ENCODE results near the gene LIPH.
A peak's percentile ranks its signal among the peaks of the same experiment; 100 is the strongest.

The LIPH gene

DNA sequence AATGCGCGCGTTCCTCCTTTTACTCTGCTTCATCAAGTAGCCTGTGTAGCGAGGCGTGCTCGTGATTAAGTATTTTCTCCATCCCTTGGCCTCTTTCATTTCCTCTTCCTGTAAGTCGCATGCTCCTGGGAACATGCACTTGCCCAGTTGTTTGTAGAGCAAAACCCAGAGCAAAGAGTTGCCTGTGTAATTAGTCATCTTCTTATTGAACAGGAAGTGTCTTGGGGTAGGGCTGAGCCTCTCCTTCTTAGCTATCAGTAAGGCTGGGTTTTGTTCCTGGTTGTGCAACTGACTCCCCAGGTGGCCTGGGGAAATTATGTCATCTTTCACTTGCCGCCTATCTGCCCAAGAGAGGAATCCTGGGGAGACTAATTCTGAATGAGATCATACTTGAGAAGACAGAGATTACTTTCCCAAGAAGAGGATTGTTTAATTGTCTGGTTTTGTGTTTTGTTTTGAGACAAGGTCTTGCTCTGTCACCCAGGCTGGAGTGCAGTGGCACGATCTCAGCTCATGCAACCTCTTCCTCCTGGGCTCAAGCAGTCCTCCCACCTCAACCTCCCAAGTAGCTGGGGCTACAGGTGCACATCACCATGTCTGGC lies 14.9 kb downstream of the LIPH start:
- DNase-seq, result peak; percentile 91

- DNase-seq, result no peak
These were observed 17.9 kb downstream of the LIPH start for GRCh38 chr3:185534511-185534910.

GRCh38 chr3:185532901-185533300 lies 19.5 kb downstream of the LIPH start:
- DNase-seq, result no peak

GRCh38 chr3:185530856-185531255 lies 21.5 kb downstream of the LIPH start:
- DNase-seq, result no peak

- DNase-seq, result no peak
These were observed 23.9 kb downstream of the LIPH start for GRCh38 chr3:185528532-185528931.

GRCh38 chr3:185527364-185527763 lies 25.0 kb downstream of the LIPH start:
- no peak for DNase-seq

GRCh38 chr3:185526349-185526951 lies 25.9 kb downstream of the LIPH start:
- no peak for DNase-seq

- no peak for DNase-seq
These were observed 30.8 kb downstream of the LIPH start for GRCh38 chr3:185521349-185522138.

- DNase-seq, result no peak
These were observed 33.4 kb downstream of the LIPH start for GRCh38 chr3:185519021-185519420.

DNA sequence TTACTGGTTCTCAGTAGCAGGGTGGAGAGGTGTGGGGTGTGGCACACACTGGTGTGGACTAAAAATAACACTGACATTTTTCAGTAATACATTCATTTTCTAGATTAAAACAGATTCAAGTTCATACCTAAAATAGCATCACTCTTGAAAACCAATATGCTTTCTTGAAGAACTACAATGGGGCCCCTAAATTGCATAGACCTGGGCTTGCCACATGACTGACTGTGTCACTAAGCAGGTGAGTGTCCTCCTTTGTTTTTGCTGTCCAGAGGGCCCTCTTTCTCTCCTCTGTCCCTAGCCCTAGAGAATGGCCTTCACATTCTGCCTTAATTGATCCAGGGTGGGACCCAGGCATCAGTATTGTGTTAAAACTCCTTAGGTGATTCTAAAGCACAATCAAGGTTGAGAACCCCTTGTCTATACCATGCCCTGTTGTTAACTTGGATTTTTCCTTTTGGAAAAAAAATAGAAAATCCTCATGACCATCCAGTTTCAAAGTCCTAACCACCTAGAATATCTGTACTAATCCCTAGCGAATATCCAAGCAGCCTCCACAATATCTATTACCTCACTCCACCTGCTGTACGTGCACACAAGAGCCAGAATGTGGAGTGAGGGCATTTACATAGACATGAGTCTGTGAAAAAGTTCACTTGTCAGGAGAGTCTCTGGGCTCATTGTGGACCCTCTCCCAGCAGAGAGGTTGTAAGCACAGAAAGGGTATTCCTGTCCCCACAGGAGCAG lies 34.8 kb downstream of the LIPH start:
- no peak for DNase-seq

GRCh38 chr3:185511711-185512110 lies 40.7 kb downstream of the LIPH start:
- no peak for DNase-seq

- no peak for DNase-seq
These were observed 43.9 kb downstream of the LIPH start for GRCh38 chr3:185508335-185508991.

GRCh38 chr3:185507883-185508282 lies 44.5 kb downstream of the LIPH start:
- DNase-seq, result no peak

DNA sequence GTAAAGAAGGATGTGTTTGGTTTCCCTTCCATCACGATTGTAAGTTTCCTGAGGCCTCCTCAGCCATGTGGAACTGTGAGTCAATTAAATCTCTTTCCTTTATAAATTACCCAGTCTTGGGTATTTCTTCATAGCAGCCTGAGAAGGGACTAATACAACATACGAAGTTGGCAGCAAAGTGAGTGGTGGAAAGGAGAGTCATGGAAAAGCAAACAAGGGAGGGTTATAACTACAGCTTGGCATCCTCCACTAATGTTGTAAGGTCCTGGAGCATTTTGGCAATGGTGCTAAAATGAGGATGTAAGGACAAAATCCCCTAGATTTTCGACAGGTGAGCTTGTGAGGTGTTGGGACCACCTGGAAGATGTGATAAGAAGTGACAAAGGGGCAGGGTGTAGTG lies 47.8 kb downstream of the LIPH start:
- no peak for DNase-seq

DNA sequence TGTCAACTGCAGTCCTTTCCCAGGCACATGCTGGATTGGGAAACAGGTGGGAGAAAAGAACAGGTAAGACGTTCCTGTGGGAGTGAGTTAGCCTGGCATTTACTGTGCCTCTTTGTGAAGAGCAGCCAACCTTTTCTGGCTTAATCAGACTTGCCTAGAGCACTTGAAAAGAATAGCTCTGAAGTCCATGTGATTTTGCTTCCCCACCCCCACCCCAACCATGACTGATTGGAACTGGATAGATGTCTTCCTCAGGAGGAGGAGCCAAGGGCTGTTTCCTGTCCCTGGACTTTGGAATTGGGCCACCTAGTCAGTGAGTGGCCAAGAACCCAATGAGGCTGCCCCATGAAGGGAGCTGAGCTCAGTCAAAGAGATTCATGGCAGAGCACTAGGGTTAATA lies 48.9 kb downstream of the LIPH start:
- DNase-seq, result no peak

- no peak for DNase-seq
These were observed 49.4 kb downstream of the LIPH start for GRCh38 chr3:185502987-185503386.

GRCh38 chr3:185498503-185499396 lies 53.6 kb downstream of the LIPH start, which contains the start of gene TMEM41A:
TMEM41A (minus strand) TSS chr3:185499035; CDS start chr3:185498961, 74 bp downstream.
- DNase-seq, result peak; percentile 93

GRCh38 chr3:185490241-185490640 lies 62.1 kb downstream of the LIPH start:
- no peak for DNase-seq

- no peak for DNase-seq
These were observed 62.9 kb downstream of the LIPH start for GRCh38 chr3:185489462-185489861.

DNA sequence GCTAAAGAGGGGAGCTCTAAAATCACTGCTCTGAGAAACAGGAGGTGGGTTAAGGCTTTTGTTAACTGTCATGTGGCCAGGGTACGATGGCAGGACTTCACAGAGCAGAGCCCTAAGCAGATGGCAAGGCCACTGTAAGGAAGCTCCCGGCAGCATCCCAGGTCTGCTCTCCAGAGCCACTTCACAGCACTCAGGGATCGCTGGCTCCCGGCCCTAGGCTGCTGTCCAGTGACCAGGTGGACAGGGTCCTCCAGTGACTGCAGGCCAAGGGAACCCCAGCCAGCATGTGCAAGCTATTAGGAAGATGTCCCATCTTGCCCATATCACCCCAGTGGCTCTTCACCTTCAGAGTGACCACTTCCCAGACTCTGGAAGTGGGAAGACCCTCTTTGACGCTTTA lies 63.9 kb downstream of the LIPH start:
- no peak for DNase-seq

- no peak for DNase-seq
These were observed 66.0 kb downstream of the LIPH start for GRCh38 chr3:185486394-185486793.

GRCh38 chr3:185484296-185484695 lies 68.1 kb downstream of the LIPH start:
- no peak for DNase-seq
